Muscle layer of colon (tissue), 2 donors: ENCODE results near the gene RNF224.

Source experiments
- H3K27ac ChIP-seq: one replicate; pipeline ENCODE4 v1.7.0; 2013; ENCODE audit warnings: low read depth, mild to moderate bottlenecking, low read length, moderate library complexity
- H3K27me3 ChIP-seq, 2 donors: one replicate each; pipeline ENCODE4 v1.7.0; 2013; ENCODE audit warnings: low read length in 2 of 2, mild to moderate bottlenecking in 2 of 2; ENCODE audit not compliant: insufficient read depth in 2 of 2, control insufficient read depth in 1 of 2
- H3K36me3 ChIP-seq: one replicate; pipeline ENCODE4 v1.7.0; 2013; ENCODE audit warnings: mild to moderate bottlenecking, low read length; ENCODE audit not compliant: insufficient read depth
- H3K4me1 ChIP-seq: one replicate; pipeline ENCODE4 v1.7.0; 2013; ENCODE audit warnings: mild to moderate bottlenecking, low read length; ENCODE audit not compliant: insufficient read depth
- H3K4me3 ChIP-seq, 2 donors: one replicate each; pipeline ENCODE4 v1.7.0; 2013; ENCODE audit warnings: low read length in 2 of 2, low read depth in 1 of 2, mild to moderate bottlenecking in 1 of 2, moderate library complexity in 1 of 2
- H3K9ac ChIP-seq: one replicate; pipeline ENCODE4 v1.7.0; 2013; ENCODE audit warnings: low read length
- H3K9me3 ChIP-seq: one replicate; pipeline ENCODE4 v1.7.0; 2013; ENCODE audit warnings: mild to moderate bottlenecking, low read length
- donor health status: abdominal sarcoma.
- donor health status: Adenocarcinoma of cecum.

The RNF224 gene

DNA sequence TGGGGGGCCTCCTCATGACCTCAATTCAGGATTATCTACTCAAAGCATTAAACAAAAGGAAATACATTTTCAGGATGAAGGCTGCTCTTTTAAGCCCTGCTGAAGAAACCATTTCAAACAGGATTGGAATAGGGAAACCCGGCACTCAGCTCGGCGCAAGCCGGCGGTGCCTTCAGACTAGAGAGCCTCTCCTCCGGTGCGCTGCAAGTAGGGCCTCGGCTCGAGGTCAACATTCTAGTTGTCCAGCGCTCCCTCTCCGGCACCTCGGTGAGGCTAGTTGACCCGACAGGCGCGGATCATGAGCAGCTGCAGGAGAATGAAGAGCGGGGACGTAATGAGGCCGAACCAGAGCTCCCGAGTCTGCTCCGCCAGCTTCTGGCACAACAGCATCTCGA is 22.6 kb upstream of the RNF224 start:
- peak overlapping the region; percentile 59 for H3K27ac ChIP-seq
- H3K27me3 ChIP-seq: no peaks in the 10 kb centered on the region
- peak overlapping the region; percentile 56 to 97 for H3K4me3 ChIP-seq
- H3K4me1 ChIP-seq: peaks cover 46% of the 10 kb centered on the region
- H3K9me3 ChIP-seq: no peaks in the 10 kb centered on the region
- no peaks in the 10 kb centered on the region for H3K36me3 ChIP-seq
- peak overlapping the region; percentile 76 for H3K9ac ChIP-seq

DNA sequence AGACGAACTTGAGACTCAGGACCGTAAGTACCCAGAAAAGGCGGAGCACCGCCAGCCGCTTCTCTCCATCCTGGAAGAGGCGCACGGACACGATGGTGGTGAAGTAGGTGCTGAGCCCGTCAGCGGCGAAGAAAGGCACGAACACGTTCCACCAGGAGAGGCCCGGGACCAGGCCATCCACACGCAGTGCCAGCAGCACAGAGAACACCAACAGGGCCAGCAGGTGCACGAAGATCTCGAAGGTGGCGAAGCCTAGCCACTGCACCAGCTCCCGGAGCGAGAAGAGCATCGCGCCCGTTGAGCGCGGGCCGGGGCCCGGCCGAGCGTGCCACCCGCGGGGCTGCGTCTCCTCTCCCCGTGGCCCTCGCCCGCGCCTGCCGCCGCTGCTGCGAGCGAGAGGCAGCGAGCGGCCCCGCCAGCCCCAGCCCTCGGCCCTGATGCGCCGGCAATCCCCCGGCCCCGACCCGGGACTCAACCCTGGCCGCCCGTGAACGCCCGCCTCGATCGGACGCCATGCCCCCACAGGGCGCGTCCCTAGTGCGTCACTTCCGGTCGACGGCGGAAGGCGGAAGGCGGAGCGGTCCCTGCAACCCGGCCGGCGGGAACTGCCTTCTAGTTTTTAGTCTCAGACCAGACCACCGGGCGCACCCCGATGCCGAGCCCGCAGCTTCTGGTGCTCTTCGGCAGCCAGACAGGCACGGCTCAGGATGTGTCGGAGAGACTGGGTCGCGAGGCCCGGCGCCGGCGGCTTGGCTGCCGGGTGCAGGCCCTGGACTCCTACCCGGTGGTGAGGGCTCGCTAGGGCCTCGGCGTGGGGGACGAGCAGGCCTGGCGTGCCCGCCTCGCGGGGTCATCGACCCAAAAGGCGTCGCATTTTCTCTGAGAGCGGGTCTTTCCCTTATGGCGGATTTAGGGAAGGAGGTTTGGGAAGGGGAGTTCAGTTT is 21.9 kb upstream of the RNF224 start, which contains the start of the genes NDOR1 and TMEM203:
Gene NDOR1 (plus strand): TSS at position 575 of the 944 bp plus-strand sequence. CDS start 78 bp downstream, at position 653.
Gene TMEM203 (minus strand): TSS at position 523 of the 944 bp plus-strand sequence. CDS start 234 bp downstream, at position 289.
- Histone ChIP-seq H3K4me3 (peak within 1 kb of the TSS; percentile 56 to 97), H3K27me3 (no peaks in the 10 kb centered on the region), H3K36me3 (no peaks in the 10 kb centered on the region), H3K27ac (peak within 1 kb of the TSS; percentile 59), H3K4me1 (peaks cover 46% of the 10 kb centered on the region), H3K9ac (peak within 1 kb of the TSS; percentile 90), H3K9me3 (no peaks in the 10 kb centered on the region)

DNA sequence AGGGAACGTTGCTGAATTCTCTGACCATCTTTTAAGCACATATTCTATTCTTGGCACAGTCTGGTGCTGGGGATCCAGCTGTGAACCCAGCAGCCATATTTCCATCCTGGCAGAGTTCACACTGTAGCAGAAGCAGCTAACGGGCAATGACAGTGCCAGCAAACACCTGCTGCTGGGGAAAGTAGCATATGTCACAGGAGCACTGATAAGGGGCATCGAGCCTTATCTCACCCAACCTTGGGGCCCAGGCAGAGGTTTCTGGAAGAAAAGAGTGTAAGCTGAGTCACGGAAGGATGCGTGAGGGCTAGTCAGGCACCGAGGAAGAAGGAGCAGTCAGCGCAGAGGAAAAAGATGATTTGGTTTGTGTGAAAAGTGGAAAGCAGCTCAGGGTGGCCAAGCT is 20.7 kb upstream of the RNF224 start:
- H3K4me1 ChIP-seq: peaks cover 40% of the 10 kb centered on the region
- no peak overlapping the region for H3K27ac ChIP-seq
- no peak overlapping the region for H3K9ac ChIP-seq
- peak overlapping the region in 1 of 2 donors; percentile 97 for H3K4me3 ChIP-seq
- no peaks in the 10 kb centered on the region for H3K27me3 ChIP-seq
- H3K36me3 ChIP-seq: no peaks in the 10 kb centered on the region
- no peaks in the 10 kb centered on the region for H3K9me3 ChIP-seq

DNA sequence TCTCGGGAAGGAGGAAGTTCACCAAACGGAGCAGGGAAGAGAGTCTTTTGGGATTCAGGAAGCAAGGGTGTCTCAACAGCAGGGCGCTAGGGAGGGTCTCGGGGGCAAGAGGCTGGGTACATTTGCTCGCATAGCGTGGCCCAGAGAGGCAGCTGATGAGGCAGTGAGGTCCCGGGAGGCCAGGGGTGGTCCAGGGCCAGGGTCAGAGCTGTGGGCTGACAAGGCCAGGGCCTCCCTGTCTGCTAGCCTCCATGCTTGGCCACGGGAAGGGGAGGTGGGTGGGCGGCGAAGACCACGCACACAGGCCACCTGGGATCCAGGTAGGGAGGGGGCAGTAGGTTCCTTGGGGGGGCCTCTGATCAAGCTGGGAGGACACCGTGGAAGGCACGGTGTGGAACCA is 15.8 kb upstream of the RNF224 start:
- no peaks in the 10 kb centered on the region for H3K9me3 ChIP-seq

DNA sequence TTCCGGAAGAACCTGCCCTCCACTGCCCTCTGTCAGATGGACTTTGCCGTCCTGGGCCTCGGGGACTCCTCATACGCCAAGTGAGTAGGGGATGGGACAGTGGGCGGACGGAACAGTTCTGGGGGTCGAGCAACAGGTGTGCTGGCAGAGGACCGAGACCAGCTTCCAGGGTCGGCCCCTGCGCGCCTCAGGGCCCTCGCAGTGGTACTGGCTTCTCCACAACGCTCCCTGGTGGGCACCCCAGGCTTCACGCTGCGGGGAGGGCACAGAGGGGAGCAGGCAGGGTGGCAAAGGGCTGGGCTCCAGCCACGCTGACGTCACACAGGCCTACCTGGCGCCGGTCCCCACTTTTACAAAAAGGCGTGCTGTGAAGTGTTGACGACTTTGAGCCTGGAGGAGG is 14.8 kb upstream of the RNF224 start:
- Histone ChIP-seq H3K27me3 (no peaks in the 10 kb centered on the region), H3K4me1 (no peaks in the 10 kb centered on the region), H3K9ac (no peak overlapping the region), H3K4me3 (no peak overlapping the region), H3K9me3 (no peaks in the 10 kb centered on the region), H3K27ac (no peak overlapping the region), H3K36me3 (no peaks in the 10 kb centered on the region)

More for the DNA sequence above, 15.8 kb upstream of the RNF224 start:
- no peak overlapping the region for H3K27ac ChIP-seq
- no peaks in the 10 kb centered on the region for H3K27me3 ChIP-seq
- no peaks in the 10 kb centered on the region for H3K36me3 ChIP-seq
- H3K4me3 ChIP-seq: no peak overlapping the region
- peaks cover 5% of the 10 kb centered on the region for H3K4me1 ChIP-seq
- no peak overlapping the region for H3K9ac ChIP-seq

DNA sequence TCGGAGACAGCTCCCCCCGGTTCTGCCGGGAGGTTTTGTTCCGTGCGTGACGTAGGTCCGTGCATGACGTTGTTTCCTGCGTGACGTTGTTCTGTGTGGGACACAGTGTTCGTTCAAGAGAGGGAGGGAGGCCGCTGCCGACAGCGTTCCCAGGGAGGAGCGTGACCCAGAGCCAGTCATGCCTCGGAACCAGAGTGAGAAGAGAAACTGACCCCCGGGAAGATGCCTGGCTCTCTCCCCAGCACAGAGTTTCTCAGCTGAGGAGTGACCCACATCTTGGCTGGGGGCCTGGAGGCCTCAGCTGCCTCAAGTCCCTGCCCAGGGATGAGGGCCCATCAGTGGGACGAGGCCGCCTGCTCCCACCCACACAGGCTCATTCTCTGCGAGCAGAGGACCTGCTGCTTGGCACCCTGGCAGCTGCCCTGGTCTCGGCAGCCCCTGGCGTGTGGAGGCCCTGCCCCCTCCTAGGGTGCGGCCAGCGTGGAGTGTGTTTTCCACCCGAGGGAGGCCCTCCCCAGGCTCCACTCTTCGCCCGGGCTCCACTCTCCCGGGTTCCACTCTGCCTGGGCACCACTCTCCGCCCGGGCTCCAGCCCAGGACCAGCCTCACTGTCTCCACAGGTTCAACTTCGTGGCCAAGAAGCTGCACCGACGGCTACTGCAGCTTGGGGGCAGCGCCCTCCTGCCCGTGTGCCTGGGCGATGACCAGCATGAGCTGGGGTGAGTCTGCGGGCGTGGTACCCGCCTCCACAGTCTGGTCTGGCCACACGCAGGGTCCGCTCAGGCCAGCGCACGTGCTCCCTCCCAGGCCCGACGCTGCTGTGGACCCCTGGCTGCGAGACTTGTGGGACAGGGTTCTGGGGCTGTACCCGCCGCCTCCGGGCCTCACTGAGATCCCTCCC is 13.9 kb upstream of the RNF224 start:
- Histone ChIP-seq H3K4me1 (no peaks in the 10 kb centered on the region), H3K4me3 (no peak overlapping the region), H3K27ac (no peak overlapping the region), H3K36me3 (no peaks in the 10 kb centered on the region), H3K9me3 (no peaks in the 10 kb centered on the region), H3K9ac (no peak overlapping the region), H3K27me3 (no peaks in the 10 kb centered on the region)

DNA sequence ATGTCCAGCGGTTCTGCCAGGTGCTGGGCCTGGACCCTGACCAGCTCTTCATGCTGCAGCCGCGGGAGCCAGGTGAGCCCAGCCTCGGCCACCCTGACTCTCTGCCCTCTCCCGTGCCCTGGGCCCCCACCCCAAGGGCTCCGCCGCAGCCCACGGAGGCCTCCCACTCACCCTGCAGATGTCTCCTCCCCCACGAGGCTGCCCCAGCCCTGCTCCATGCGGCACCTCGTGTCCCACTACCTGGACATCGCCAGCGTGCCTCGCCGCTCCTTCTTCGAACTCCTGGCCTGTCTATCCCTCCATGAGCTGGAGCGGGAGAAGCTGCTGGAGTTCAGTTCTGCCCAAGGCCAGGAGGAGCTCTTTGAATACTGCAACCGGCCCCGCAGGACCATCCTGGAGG is 12.7 kb upstream of the RNF224 start:
- no peaks in the 10 kb centered on the region for H3K4me1 ChIP-seq
- H3K27me3 ChIP-seq: no peaks in the 10 kb centered on the region
- H3K9me3 ChIP-seq: no peaks in the 10 kb centered on the region
- no peak overlapping the region for H3K4me3 ChIP-seq
- no peak overlapping the region for H3K27ac ChIP-seq
- H3K36me3 ChIP-seq: no peaks in the 10 kb centered on the region
- H3K9ac ChIP-seq: no peak overlapping the region

DNA sequence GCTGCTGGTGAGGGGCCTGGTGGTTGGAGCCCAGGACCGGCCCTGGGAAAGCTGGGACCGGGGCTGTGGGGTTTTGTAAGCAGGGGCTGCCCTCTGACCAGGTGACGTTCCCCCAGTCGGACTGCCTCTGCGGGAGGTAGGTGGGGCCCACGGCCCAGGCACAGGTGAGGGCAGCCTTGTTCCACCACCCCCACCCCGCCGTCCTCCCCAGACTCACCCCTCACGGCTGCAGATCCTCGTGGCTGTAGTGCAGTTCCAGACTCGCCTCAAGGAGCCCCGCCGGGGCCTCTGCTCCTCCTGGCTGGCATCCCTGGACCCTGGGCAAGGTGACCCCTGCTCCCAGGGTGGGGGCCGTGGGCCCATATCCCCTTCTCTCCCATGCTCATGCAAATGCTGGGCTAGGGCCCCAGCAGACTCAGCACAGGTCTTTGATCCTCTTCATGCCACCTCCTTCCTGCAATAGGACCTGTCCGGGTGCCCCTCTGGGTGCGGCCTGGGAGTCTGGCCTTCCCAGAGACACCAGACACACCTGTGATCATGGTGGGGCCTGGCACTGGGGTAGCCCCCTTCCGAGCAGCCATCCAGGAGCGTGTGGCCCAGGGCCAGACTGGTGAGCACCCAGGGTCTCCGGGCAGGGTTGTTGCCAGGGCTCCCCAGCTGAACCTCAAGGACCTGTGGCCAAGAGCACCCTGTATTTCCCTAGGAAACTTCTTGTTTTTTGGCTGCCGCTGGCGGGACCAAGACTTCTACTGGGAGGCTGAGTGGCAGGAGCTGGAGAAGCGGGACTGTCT is 11.9 kb upstream of the RNF224 start:
- Histone ChIP-seq H3K36me3 (no peaks in the 10 kb centered on the region), H3K4me3 (no peak overlapping the region), H3K9me3 (no peaks in the 10 kb centered on the region), H3K27ac (no peak overlapping the region), H3K9ac (no peak overlapping the region), H3K4me1 (no peaks in the 10 kb centered on the region), H3K27me3 (no peaks in the 10 kb centered on the region)

DNA sequence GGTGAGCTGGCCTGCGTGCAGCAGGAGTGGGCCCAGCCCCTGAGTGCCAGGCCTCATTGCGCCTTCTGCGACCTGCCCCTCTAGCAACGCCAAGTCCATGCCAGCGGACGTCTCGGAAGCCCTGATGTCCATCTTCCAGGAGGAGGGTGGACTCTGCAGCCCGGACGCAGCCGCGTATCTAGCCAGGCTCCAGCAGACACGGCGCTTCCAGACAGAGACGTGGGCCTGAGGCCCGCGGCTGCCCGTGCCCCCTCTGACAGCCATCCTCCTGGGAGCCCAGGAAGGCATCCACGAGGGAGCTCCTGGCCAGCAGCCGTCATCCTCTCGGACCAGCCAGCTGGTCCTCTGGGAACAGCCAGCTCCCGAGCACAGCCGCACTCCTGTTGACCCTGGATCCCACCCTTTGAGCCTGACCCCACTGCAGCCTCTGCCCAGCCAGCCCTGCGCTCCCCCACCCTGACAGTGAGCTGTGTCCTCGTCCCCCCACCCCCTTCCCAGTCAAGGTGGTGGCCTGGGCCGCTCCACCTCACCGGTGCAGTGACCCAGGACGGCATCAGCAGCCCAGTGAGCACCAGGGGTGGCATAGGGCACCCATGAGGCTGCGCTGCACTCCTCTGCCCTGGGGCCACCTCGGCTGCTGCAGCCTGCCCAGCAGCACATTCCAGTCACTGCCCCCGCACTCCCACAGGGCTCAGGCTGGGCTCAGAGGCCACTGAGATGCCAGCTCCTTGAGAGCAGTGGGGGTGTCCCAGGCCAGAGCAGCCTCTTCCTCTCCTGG is 10.9 kb upstream of the RNF224 start:
- no peaks in the 10 kb centered on the region for H3K36me3 ChIP-seq

More for the DNA sequence above, 10.9 kb upstream of the RNF224 start:
- no peak overlapping the region for H3K9ac ChIP-seq
- H3K9me3 ChIP-seq: no peaks in the 10 kb centered on the region
- no peak overlapping the region for H3K4me3 ChIP-seq
- no peaks in the 10 kb centered on the region for H3K27me3 ChIP-seq
- no peak overlapping the region for H3K27ac ChIP-seq
- H3K4me1 ChIP-seq: no peaks in the 10 kb centered on the region
